NCI-H146 treated with DMSO at 0.1 percent for 48 hours (cell line): ENCODE results near the gene P3H4.
"Not testable (repeated sequence)": the region's sequence is repeated elsewhere in the genome, so short reads cannot be mapped to it uniquely, and the experiment has no call there.

Experiments
- DNase-seq: peaks from one replicate; lab custom pipeline; 2025; ENCODE audit not compliant: unreplicated experiment; lab: John Stamatoyannopoulos, UW

The P3H4 gene

GRCh38 chr17:41811549-41812380, at the start of gene P3H4:
P3H4 (minus strand) TSS chr17:41811949; CDS start chr17:41811915, 34 bp downstream.
- peak; percentile 76 for DNase-seq

GRCh38 chr17:41860254-41860931, 48.6 kb upstream of the P3H4 start:
- no peak for DNase-seq

- not testable (repeated sequence) for DNase-seq
These were observed 39.6 kb upstream of the P3H4 start for GRCh38 chr17:41851382-41851781.

GRCh38 chr17:41849251-41849990, 37.7 kb upstream of the P3H4 start:
- DNase-seq, result no peak

GRCh38 chr17:41848788-41849187, 37.0 kb upstream of the P3H4 start:
- no peak for DNase-seq

GRCh38 chr17:41844971-41845370, 33.2 kb upstream of the P3H4 start:
- no peak for DNase-seq

- DNase-seq, result not testable (repeated sequence)
These were observed 29.0 kb upstream of the P3H4 start for GRCh38 chr17:41840781-41841180.

- DNase-seq, result not testable (repeated sequence)
These were observed 27.7 kb upstream of the P3H4 start for GRCh38 chr17:41839448-41839847.

- DNase-seq, result no peak
These were observed 26.2 kb upstream of the P3H4 start, which contains the start of gene KLHL10 for GRCh38 chr17:41837761-41838538. KLHL10 (plus strand) TSS chr17:41837825; CDS start chr17:41837933, 108 bp downstream.

- DNase-seq, result no peak
These were observed 24.9 kb upstream of the P3H4 start for GRCh38 chr17:41836550-41837196.

GRCh38 chr17:41835800-41836549, 24.2 kb upstream of the P3H4 start, which contains the start of gene NT5C3B:
NT5C3B (minus strand) TSS chr17:41836232; CDS start chr17:41836193, 39 bp downstream.
- peak; percentile 3 for DNase-seq

- no peak for DNase-seq
These were observed 23.6 kb upstream of the P3H4 start for GRCh38 chr17:41835214-41835799.

GRCh38 chr17:41829961-41830360, 18.2 kb upstream of the P3H4 start:
- not testable (repeated sequence) for DNase-seq

- no peak for DNase-seq
These were observed 13.6 kb upstream of the P3H4 start for GRCh38 chr17:41825175-41825845.

GRCh38 chr17:41824086-41824485, 12.3 kb upstream of the P3H4 start:
- DNase-seq, result no peak

- no peak for DNase-seq
These were observed 11.8 kb upstream of the P3H4 start for GRCh38 chr17:41823580-41823979.

GRCh38 chr17:41823141-41823524, 11.4 kb upstream of the P3H4 start:
- no peak for DNase-seq
